ENCODE measurements around the gene CENPO.

Gene CENPO

DNA sequence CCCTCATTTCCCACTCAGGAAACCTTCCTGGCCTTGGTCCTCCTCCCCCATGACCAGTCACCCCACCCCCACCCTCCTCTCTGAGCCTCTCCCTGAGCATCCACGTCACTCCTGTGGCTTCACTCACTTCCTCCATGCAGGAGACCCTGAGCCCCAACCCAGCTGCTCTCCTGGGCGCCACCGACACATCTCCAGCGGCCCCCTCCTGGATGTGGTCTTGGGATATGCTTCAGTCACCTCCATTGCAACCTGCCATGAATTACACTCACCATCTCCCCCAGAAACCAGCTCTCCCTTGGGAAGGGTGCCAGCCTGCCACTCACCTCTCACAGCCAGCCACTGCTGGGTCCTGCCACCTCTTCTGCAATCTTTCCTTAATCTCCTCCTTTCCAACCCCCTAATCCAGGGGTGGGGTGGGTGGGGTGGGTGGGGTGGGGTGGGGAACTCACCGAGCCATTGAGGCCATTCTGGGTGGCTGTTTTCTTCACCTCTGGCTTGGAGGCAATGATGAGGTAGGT lies 44.8 kb downstream of the CENPO start:
- DNase-seq (ENCODE audit: low spot score): no peak

DNA sequence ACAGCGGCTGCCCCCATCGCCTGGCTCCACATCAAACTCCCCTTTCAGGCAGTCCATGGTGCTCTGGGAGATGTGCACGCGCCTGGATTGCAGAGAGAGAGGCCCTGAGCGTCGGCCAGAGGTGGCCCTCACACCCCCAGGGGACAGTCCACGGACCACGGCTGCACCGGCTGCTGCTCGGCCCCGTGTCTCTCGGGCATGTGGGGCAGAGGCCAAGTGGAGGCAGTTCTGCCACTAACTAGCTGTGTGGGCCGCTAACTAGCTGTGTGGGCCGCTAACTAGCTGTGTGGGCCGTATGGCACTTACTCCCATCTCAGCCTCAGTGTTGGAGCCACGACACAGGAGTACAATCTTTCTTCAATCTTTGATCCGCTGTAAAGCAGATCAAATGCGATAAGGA lies 45.3 kb downstream of the CENPO start:
- no peak for DNase-seq (ENCODE audit: low spot score)

DNA sequence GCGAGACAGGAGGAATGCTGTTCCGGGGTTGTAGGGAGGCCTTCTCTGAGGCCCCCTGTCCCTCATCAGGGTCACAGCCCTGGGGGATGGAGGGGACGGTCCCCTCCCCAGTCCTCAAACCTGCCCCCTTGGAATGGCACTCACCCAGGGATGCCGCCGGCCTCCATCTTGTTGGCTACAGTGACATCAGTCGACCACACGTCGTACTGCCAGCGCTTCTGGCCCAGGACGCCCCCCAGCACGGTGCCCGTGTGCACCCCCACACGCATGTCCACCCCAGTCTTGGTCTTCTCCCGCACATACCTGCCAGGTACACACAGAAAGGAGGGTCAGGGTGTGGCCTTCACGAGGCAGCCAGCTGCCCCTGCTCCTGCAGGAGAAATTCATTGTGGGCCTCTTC lies 46.5 kb downstream of the CENPO start:
- DNase-seq (ENCODE audit: low spot score): no peak

DNA sequence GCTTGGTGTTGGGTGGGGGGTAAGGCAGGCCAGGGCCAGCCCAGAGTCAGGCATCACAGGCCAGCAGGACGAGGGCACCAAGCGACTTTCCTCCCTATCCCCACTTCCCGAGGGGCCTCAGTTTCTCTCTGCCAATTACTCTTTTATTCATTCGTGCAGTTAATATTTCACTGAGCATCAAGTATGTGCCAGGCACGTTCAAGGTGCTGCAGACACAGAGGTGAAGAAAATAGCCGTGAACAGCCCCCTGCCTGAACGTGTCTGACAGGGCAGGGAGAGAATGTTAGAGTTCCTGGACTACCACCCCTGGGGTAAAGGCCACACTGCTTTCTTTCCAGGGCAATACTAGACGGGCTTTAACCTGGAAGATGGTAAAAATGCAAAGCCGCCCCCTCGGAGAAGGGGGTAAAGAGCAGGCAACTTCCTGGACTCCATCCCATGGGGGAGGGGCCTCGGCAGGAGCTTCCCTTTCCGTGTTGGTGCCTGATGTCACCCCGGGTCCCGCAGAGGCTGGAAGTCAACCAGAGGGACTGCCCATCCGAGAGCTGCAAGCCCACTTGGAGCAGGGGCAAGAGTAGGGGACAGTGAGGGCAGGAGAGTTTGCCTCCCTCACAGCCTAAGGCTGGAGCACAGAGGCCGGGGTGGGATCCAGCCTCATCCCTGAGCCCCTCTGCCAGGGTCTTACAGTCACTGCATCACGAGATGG lies 47.1 kb downstream of the CENPO start:
- no peak for DNase-seq (ENCODE audit: low spot score)

DNA sequence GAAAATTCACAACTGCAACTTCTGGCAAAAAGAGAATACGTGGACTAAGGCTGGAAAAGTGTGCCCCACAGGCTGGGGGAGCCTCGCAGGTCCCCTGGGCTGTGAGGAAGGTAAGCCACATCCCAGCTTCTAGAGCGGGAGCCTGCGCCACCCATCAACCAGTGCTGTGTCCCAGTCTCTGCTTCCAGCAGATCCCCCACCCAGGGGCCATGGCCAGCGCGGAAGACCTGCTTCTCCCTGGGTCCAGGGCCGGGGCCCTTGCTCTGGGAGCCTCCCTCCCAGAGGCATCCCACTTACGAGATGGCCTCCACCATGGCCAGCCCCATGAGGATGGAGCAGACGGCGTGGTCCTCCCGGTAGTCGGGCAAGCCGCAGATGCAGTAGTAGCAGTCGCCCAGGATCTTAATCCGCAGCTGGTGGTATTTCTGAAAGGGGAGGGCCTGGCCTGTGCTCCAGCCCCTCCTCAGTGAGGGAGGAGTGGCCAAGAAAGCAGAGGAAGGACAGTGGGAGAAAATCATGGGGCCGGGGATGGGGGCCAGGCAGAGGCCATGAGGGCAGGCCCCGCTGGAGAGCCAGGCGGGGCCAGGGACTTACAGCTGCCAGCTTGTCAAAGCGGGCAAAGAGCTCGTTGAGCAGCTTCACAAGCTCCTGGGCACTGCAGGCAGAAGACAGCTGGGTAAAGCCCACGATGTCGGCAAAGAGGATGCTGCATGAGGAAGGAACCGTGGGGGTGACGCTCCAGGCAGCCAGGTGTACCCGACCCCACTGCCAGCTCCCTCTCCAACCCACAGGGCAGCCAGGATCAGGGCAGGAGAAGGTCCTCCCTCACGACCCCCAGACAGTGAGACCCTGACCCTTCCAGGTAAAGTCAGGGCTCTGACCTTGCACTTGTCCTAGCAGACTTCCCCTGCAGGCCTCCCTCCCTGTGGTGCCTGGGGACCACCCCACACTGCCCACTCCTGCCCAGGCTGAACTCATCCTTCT lies 48.0 kb downstream of the CENPO start:
- no peak for DNase-seq (ENCODE audit: low spot score)

DNA sequence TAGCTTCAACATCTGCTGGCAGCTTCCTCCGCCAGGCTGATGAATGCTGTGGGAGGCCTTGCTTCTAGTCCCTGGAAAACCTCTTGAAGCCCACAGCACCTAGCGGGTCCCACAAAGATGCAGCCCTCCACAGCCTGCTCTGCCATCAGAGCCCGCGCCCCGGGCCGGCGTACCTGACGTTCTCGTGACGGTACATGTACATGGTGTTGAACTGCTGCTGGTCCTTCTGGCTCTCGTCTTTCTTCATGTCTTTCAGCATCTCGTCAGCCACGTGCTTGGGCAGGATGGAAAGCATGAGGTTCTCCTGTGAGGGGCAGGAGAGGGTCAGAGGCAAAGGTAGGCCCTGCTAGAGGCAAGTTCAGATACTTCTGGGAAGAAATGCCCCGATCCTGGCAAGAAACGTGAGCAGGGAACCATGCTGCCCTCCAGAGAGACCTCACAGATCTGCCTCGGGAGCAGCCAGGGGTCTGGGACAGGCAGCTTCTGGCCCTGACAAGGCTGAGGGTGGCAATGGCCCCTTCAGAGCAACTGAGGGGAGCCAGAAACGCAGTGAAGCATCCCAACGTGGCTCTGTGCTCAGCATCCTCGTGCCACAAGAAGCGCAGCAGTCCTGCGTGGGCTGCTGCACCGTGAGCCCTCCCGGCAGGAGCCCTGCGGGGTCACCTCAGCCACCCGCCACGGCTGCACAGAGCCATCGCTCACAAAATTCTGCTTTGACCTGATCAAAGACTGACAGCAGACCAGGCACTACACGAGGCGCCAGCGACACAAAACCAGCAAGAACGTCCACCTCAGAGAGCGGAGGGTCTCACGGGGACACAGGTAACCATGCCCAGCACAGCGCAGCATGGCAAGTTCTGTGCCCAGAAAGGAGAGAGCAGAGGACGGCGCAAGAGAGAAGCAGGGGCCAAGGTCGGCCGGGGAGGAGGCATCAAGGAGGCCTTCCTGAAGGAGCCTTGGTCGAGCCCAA lies 49.1 kb downstream of the CENPO start:
- no peak for DNase-seq (ENCODE audit: low spot score)

DNA sequence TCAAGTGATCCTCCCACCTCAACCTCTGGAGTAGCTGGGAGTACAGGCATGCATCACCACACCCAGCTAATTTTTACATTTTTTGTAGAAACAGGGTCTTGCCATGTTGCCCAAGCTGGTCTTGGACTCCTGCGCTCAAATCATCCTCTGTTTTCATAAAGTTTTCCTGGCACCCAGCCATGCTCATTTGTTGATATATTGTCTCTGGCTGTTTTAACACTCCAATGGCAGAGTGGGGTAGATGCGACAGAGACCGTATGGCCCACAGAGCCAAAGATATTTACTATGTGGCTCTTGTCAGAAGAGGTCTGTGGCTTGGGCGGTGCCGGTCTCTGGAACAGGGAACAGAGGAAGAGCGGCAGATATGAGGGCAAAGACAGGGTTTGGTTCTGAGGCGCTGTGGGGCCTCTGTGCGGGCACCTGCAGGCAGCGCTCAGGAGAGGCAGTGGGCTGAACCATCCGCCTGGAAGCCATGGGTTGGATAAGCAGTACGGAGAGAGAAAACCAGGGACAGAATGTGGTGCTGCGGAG lies 50.2 kb downstream of the CENPO start:
- DNase-seq (ENCODE audit: low spot score): no peak

DNA sequence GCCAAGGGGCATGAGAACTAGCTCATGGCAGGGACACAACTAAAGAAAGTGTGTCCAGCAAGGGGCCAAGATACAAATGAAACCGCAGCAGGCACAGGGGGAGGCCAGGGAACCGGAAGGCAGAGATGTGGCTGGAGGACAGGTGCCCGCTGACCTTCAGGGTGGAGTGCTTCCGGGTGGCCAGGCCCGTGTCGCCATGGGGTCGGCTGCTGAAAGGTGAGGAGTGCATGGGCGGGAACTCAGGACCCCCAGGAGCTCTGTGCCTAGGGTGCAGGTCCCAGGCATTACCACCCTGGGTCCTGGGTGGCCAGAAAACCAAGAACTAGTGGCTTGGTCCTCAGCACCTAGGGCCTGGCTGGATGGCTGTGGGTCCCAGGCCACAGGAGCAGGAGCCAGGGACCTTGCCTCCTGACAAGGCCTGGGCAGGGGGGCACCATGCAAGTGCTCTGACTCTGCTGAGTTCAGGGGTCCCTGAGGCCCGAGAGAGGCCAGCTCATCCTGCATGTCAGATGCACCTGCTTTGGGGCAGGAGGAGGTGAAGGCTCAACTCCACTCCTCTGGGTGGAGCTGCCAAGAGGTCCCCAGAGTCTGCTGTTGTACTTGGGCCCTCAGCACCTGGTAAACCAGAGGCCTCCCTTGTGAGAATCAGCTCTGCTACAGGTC lies 50.9 kb downstream of the CENPO start:
- DNase-seq (ENCODE audit: low spot score): no peak

DNA sequence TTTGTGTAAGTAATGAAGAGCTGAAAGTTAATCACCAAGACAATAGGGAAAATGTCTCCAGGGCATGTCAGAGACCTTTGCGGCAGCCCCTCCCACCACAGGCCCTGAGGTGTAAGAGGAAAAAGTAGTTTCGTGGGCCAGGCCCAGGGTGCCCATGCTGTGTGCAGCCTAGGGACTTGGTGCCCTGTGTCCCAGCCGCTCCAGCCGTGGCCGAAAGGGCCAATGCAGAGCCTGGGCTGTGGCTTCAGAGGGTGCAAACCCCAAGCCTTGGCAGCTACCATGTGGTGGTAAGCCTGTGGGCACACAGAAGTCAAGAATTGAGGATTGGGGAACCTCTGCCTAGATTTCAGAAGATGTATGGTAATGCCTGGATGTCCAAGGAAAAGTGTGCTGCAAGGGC lies 52.5 kb downstream of the CENPO start:
- DNase-seq (ENCODE audit: low spot score): no peak

DNA sequence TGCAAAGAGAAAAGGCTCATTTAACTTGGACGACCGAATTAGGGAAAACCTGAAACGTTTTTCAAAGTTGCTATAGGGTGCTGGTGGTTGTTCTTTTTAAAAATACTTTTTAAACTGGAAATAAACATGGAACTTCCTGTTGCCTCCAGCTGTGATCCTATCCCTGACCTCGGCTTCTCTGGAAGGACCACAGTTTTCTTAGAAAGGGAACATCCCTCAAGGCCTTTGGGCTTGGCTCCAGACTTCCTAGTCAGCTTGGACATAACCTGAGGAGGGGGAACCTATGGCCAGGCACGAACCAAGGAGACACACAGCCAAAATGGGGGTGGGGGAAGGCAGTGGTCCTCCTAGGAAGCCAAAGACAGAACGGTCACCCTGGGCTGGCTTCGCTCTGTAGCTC lies 57.7 kb downstream of the CENPO start:
- DNase-seq (ENCODE audit: low spot score): no peak

DNA sequence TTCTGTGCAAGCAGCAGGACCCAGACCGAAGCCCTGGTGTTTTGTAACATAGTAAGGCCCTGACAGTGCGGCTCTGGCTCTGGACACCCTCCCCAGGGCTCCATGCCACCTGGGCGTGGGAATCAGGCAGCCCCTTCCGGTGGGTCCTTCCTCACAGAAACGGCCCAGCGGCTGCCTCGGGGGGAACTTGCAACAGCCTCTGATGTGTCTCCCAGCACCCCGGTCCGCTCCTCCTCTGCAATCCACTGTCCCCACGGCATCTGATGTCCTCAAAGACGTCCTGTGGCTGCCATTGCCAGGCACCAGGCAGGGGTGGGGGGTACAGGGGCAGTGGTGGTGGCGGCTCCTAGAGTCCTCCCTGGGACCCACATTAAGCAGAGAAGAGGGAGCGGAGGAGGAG lies 58.8 kb downstream of the CENPO start:
- DNase-seq (ENCODE audit: low spot score): no peak

DNA sequence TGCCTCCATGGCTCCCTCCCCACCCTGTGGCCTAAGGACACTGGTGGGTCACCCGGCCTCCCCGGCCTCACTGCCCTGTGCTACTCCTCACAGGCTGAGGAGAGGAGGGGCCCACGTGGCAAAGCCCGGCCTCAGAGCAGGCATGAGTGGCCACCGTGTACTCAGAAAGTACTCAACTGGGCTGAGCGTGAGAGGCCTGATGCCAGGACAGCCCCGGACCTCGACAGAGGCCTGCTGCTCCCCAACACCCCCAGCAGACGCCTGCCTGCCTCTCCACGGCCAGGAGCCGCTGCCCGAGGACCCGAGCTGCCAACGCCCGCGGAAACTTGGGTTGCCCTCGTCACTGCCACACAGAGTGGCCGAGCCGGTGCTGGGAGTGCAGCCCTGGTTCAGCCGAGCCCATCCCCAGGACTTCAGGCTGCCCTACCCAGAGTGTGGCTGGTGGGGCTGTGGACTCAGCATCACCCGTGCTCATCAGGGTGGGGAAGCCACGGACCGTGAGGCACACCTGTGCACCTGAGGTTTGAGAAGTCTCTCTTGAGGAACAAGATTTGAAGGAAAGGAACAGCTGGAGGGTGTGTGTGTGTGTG lies 59.3 kb downstream of the CENPO start:
- no peak for DNase-seq (ENCODE audit: low spot score)

DNA sequence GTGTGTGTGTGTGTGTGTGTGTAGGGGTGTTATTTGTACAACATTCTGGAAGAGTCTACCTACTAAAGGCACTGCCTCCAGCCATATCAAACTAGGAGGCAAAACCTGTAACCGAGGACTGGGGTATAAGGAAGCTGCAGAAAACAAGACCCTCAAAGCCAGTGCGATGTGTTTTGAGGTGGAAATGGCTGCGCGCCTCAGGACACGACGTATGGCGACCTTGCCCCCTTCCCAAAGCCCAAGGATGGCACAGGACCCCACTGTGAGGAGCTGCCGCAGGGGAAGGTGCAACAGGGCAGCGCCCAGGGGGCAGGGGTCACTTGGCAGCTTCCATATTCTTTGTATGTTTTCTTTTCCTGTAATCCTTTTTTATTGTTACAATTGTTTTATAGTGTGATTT lies 59.8 kb downstream of the CENPO start:
- DNase-seq (ENCODE audit: low spot score): no peak

DNA sequence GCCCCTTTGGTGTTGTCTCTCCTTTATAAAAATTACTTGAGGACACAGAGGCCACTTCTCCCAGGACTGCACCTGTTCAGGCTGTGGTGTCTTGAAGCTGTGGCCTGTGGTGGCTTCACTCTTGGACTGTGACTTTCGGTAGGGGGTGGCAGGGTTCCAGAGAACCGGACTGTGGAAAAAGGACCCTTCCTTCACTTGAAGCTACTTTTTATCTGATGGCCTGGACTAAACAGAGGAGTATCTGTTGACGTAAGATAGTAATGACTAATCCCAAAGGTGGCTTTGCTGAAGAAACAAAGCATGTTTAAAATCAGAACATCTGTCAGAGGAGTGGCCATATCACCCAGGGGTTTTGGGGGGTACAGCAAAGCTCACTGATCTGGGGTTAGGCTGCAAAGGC lies 60.8 kb downstream of the CENPO start:
- DNase-seq (ENCODE audit: low spot score): no peak

DNA sequence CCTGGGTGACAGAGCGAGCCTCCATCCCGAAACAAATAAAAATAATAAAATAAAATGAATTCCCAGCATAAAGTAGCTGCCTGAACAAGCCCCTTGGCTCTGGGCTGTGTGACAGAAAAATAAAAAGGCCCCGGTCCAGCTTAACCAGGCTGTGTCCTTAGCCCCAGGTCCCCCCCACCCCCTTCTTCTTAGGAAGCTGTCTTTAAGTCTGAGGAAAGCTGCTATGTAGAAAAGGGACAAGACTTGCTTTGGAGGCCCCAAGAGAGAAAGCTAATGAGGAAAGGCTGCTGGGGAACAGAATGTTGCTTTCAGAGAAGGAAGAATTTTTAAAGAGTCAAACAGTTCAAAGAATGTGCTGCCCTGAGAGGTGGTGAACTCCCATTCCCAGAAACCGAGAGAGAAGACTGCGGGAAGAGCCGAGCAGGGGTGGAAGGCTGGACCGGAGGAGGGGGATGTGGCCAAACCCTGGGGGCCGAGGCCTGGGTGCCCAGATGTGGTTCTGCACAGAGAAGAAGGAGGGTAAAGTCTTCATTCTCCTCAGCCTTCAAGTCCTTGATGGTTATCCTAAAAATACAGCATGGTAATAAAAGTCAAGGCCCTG lies 61.9 kb downstream of the CENPO start:
- no peak for DNase-seq (ENCODE audit: low spot score)

DNA sequence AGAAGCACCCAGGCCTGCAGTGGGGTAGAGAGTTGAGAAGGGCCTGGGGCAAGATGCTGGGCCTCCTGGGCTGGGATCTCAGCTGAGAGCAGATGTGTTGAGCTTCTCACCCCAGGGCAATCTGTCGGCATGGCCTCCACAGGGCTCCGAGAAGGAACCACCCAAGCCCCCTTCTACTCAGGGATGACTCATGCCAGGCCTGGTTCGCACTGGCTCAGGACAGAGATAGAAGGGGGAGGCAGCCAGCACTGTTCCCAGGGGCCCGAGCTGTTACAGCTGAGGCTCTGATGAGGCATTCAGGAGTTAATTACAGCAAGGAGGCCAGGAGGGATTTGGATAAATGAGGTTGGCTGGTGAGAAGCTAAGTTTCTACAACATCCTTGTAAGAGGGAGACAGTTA lies 62.5 kb downstream of the CENPO start:
- no peak for DNase-seq (ENCODE audit: low spot score)

DNA sequence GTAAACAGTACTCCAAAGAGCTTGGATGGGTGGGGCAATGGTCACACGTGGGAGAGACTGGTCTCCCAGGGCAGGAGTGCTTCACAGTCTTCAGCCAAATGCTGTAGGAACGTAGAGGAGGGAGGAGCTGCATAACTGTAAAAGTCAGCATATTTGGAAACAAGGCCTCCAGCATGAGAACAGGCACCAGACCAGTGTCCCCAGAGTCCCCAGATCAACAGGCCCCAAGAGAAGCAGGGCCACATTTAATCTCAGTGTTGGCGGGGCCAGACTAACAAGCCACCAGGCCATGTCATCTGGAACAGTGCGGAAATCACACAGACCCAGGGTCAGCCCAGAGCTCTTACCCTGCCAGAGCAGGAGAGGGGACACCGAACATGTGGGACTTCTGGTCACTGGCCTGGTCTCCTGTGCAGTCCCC lies 63.6 kb downstream of the CENPO start:
- no peak for DNase-seq (ENCODE audit: low spot score)

DNA sequence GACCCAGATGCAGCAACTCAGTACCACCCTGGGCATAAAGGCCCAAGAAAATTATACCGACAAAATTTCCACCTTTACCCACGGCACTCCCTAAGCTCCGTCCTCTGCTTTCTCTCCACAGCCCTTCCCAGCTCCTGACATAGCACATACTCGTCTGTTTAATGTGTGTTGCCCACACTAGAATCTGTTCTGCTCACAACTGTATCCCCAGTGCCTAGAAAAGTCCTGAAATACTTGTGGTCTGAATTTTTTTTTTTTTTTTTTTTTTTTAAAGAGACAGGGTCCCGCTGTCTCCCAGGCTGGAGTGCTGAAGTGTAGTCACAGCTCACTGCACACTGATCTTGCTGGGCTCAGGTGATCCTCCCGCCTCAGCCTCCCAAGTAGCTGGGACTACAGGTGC lies 64.5 kb downstream of the CENPO start:
- no peak for DNase-seq (ENCODE audit: low spot score)

DNA sequence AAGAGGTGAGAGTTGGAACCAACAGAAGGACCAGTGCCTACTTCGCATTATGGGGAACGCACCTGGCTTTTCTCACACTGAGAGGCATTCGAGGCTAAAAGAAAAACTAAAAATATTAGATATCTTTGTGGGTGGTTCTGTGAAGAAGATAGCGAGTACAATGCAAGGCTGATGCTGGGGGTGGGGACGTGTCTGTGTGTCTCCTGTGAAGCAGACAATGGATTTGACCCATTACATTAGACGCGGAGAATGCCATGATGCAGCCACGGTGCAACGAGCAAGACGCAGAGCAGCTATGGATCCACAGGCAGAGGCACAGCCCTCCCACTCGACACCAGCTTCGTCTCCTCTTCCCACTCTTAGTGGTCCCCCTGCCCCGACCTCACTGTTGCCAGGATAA lies 65.8 kb downstream of the CENPO start:
- no peak for DNase-seq (ENCODE audit: low spot score)

DNA sequence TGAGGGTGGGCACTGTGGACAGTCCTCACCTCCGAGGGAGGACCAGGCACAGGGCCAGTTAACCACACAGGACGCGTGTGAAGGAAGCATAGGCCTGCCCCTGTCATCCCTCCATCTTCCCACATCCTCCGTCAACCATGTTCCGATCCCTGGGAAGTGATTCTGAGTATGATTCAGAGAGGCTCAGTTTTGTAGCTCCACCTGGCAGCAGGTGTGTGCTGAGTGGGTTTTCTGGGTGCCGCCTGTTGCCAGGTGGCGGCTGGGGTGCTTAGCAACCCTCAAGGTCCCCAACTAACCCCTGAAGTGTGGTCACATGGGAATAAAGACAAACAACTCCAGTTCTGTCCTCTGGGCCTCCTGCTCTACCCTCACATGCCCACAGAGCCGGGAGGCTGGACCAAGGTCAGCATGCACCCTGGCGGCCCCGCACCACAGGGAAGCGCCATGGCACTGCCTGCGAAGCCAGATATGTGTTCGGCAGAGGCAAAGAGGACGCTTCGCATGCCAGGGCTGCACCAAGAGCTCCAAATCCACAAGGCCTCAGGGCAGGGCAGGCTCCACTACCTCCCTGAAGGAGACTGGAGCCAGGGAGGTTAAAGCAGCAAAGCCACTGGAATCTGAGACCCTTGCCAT lies 66.9 kb downstream of the CENPO start:
- no peak for DNase-seq (ENCODE audit: low spot score)
